Measurements from ENCODE around the gene FMNL2. TPM values are rescaled to one million over a fixed set of nuclear protein-coding genes. Genes with fewer than 3 reads are reported as not detected.

The FMNL2 gene
- total RNA-seq, 2 experiments from 2014 or later, result 0.98 to 1.3 TPM

GRCh38 chr2:152352616-152353015 is 17.6 kb downstream of the FMNL2 start:
- no peak for DNase-seq
- Mint-ChIP-seq H3K27ac (no peak overlapping the region), H3K36me3 (no peaks in the 10 kb centered on the region), H3K4me1 (no peaks in the 10 kb centered on the region), H3K4me3 (no peak overlapping the region), H3K27me3 (peaks cover 7% of the 10 kb centered on the region), H3K9me3 (no peaks in the 10 kb centered on the region)

- peaks cover 7% of the 10 kb centered on the region for H3K27me3 Mint-ChIP-seq
- H3K4me1 Mint-ChIP-seq, result no peaks in the 10 kb centered on the region
- H3K27ac Mint-ChIP-seq, result no peak overlapping the region
- DNase-seq, result no peak
- H3K9me3 Mint-ChIP-seq, result no peaks in the 10 kb centered on the region
- no peak overlapping the region for H3K4me3 Mint-ChIP-seq
- no peaks in the 10 kb centered on the region for H3K36me3 Mint-ChIP-seq
These were observed 18.4 kb downstream of the FMNL2 start for GRCh38 chr2:152353364-152353763.

GRCh38 chr2:152354069-152354755 is 19.2 kb downstream of the FMNL2 start:
- no peak overlapping the region for H3K27ac Mint-ChIP-seq
- H3K4me1 Mint-ChIP-seq, result no peaks in the 10 kb centered on the region
- H3K9me3 Mint-ChIP-seq, result no peaks in the 10 kb centered on the region
- peaks cover 4% of the 10 kb centered on the region for H3K27me3 Mint-ChIP-seq
- no peaks in the 10 kb centered on the region for H3K36me3 Mint-ChIP-seq
- no peak for DNase-seq
- no peak overlapping the region for H3K4me3 Mint-ChIP-seq

- Mint-ChIP-seq H3K27ac (no peak overlapping the region), H3K9me3 (no peaks in the 10 kb centered on the region), H3K27me3 (peaks cover 3% of the 10 kb centered on the region), H3K4me3 (no peak overlapping the region), H3K4me1 (no peaks in the 10 kb centered on the region), H3K36me3 (no peaks in the 10 kb centered on the region)
- no peak for DNase-seq
These were observed 19.9 kb downstream of the FMNL2 start for GRCh38 chr2:152354909-152355308.

- Mint-ChIP-seq H3K27me3 (peaks cover 6% of the 10 kb centered on the region), H3K4me1 (no peaks in the 10 kb centered on the region), H3K9me3 (no peaks in the 10 kb centered on the region), H3K36me3 (no peaks in the 10 kb centered on the region), H3K27ac (no peak overlapping the region), H3K4me3 (no peak overlapping the region)
- DNase-seq, result no peak
These were observed 20.4 kb downstream of the FMNL2 start for GRCh38 chr2:152355409-152355831.

GRCh38 chr2:152359573-152360363 is 24.8 kb downstream of the FMNL2 start:
- Mint-ChIP-seq H3K36me3 (no peaks in the 10 kb centered on the region), H3K27ac (no peak overlapping the region), H3K4me3 (no peak overlapping the region), H3K27me3 (peaks cover 12% of the 10 kb centered on the region), H3K9me3 (no peaks in the 10 kb centered on the region), H3K4me1 (no peaks in the 10 kb centered on the region)
- DNase-seq, result no peak

DNA sequence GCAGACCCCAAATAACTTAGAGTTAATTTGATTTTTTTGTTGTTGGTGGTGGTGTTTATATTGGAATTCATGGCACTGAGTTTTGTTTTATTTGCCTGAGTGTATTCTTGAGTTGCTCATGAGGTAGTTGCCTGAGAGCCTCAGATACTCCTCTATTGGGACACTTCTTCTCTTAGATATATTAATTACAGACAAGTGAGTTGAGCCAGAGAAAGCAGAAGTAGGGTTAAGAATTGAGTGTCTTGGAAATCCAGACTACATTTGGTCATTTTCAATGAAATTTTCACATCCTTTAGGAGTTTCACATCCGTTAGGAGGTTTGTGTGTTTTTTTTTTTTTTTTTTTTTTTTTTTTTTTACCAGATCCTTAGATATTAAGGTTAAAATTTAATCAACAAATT is 29.0 kb downstream of the FMNL2 start:
- no peak overlapping the region for H3K4me3 Mint-ChIP-seq
- no peaks in the 10 kb centered on the region for H3K9me3 Mint-ChIP-seq
- no peaks in the 10 kb centered on the region for H3K4me1 Mint-ChIP-seq
- no peak overlapping the region for H3K27ac Mint-ChIP-seq
- H3K27me3 Mint-ChIP-seq, result peaks cover 17% of the 10 kb centered on the region
- no peaks in the 10 kb centered on the region for H3K36me3 Mint-ChIP-seq
- no peak for DNase-seq

DNA sequence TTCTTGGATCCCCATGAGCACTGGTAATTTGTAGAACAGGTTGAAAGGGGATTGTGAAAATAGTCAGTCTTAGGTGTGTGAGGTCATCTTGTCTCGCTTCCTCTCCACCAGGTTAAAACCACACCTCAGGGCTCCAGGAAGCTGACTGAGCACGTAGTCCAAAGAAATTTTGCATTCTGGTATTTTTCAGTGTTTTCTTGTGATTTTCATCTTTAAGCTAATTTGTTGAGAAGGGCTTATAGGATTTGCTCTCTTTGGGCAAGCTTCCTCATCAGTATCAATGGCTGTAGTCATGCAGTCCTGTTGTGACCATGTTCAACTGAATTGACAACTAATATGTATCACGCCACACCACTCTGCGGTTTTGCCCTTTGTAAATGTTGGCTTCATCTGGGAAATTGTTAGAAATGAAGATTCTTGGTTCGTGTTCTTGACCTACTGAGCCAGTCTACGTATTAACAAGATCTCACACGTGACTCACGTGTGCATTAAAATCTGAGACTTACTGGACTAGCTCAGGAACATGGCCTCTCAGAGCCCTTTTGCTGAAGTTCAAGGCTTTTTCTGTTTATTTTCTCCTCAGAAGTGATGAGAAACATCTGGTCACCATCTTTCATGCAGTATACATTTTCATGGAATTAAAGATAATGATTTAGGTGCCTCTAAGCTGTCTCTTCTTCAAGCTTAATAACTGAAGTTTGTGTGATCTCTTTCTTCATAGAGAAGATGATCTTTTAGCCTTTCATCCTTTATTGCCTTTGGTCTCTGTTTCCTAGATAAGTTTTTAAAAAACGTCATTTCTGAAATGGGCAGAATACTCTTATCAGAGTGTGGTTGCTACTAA is 32.8 kb downstream of the FMNL2 start:
- Mint-ChIP-seq H3K4me3 (no peak overlapping the region), H3K36me3 (no peaks in the 10 kb centered on the region), H3K27me3 (peaks cover 14% of the 10 kb centered on the region), H3K9me3 (no peaks in the 10 kb centered on the region), H3K27ac (no peak overlapping the region), H3K4me1 (no peaks in the 10 kb centered on the region)
- DNase-seq, result no peak

- no peak for DNase-seq
- H3K4me1 Mint-ChIP-seq, result no peaks in the 10 kb centered on the region
- H3K27me3 Mint-ChIP-seq, result peaks cover 5% of the 10 kb centered on the region
- no peaks in the 10 kb centered on the region for H3K9me3 Mint-ChIP-seq
- H3K27ac Mint-ChIP-seq, result no peak overlapping the region
- no peaks in the 10 kb centered on the region for H3K36me3 Mint-ChIP-seq
- no peak overlapping the region for H3K4me3 Mint-ChIP-seq
These were observed 34.3 kb downstream of the FMNL2 start for GRCh38 chr2:152369176-152369860.

DNA sequence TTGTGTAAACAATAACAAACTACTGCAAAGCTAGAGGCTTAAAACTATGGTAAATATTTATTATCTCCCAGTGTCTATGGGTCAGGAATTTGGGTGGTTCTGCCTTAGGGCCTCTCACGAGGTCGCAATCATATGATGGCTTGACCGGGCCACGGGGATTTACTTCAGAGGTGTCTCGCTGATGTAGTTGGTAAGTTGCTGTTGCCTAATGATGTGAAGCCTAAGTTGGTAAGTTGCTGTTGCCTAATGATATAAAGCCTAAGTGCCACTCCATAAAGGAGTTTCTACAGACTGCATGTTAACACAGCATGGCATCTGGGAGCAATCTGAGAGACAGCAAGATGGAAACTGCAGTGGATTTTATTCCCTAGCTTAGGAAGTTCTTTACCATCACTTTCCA is 35.8 kb downstream of the FMNL2 start:
- Mint-ChIP-seq H3K27me3 (no peaks in the 10 kb centered on the region), H3K4me1 (no peaks in the 10 kb centered on the region), H3K9me3 (no peaks in the 10 kb centered on the region), H3K27ac (no peak overlapping the region), H3K4me3 (no peak overlapping the region), H3K36me3 (no peaks in the 10 kb centered on the region)
- no peak for DNase-seq

DNA sequence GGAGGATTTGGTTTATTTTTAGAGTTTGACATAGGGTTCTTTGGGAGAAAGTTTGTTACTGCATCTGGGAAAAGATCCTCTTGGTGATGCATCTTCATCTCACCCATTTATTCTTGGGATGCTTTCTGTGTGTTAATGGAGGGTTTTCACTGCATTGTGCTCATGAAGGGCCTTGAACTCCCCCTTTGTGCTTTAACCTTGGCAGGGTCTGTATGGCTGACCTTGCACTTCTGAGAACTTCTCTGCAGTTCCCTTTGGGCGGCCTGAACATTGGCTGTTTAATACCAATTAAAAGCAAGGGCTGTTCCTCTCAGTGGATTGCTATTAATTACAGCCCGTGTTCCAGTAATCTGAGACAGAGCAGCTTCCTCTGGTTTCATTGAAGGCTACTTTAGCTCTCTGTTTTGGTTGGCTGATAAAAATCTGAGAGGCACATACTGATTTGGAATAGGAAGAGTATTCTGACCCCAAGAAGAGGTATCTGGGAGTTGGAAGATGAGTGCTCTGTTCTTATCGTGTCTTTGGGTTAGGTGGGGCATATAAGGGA is 37.5 kb downstream of the FMNL2 start:
- Mint-ChIP-seq H3K36me3 (no peaks in the 10 kb centered on the region), H3K27me3 (no peaks in the 10 kb centered on the region), H3K4me1 (no peaks in the 10 kb centered on the region), H3K27ac (no peak overlapping the region), H3K4me3 (no peak overlapping the region), H3K9me3 (no peaks in the 10 kb centered on the region)
- no peak for DNase-seq

DNA sequence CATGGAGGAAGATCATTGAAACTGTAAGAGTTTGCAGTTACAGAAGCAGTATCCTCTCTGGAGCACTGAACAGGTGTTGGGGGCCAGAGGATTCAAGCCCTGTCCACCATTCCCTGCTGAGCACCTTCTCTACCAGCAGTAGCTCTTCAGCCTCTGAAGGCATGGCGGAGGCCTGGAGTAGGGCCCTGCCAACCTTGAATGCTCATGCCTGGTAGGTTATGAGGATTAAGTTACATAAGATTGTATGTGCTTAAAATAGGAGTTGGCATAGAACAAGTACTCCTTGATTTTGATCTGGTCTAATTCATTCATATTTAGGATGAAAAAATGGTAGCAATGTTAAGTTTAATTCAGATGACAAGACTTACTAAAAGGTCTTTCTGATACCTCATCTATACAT is 40.2 kb downstream of the FMNL2 start:
- Mint-ChIP-seq H3K27me3 (peaks cover 3% of the 10 kb centered on the region), H3K27ac (no peak overlapping the region), H3K36me3 (no peaks in the 10 kb centered on the region), H3K4me3 (no peak overlapping the region), H3K4me1 (no peaks in the 10 kb centered on the region), H3K9me3 (no peaks in the 10 kb centered on the region)
- DNase-seq, result no peak

- peaks cover 3% of the 10 kb centered on the region for H3K27me3 Mint-ChIP-seq
- no peaks in the 10 kb centered on the region for H3K9me3 Mint-ChIP-seq
- H3K36me3 Mint-ChIP-seq, result no peaks in the 10 kb centered on the region
- no peak overlapping the region for H3K27ac Mint-ChIP-seq
- H3K4me1 Mint-ChIP-seq, result no peaks in the 10 kb centered on the region
- no peak for DNase-seq
- H3K4me3 Mint-ChIP-seq, result no peak overlapping the region
These were observed 41.4 kb downstream of the FMNL2 start for GRCh38 chr2:152376385-152376784.

- Mint-ChIP-seq H3K27ac (no peak overlapping the region), H3K27me3 (peaks cover 3% of the 10 kb centered on the region), H3K4me1 (no peaks in the 10 kb centered on the region), H3K4me3 (no peak overlapping the region), H3K9me3 (no peaks in the 10 kb centered on the region), H3K36me3 (no peaks in the 10 kb centered on the region)
- no peak for DNase-seq
These were observed 42.0 kb downstream of the FMNL2 start for GRCh38 chr2:152376968-152377367.

All from activated naive CD8-positive, alpha-beta T cell treated with anti-CD3 and anti-CD28 coated beads for 36 hours (primary cell).